Stimulated activated CD4-positive, alpha-beta T cell treated with anti-CD3 and anti-CD28 coated beads, Interleukin-4, amount 100 ng/mL, for 48 hours (primary cell): Measurements from ENCODE around the gene SYK.
"Not testable (repeated sequence)": the region's sequence is repeated elsewhere in the genome, so short reads cannot be mapped to it uniquely, and the experiment has no call there.

ENCODE experiments used
- DNase-seq, 2 donors: peaks; one replicate each; pipeline ENCODE4 v3.0.0-alpha.2; 2020; ENCODE audit warnings: low read depth in 2 of 2

Gene SYK

DNA sequence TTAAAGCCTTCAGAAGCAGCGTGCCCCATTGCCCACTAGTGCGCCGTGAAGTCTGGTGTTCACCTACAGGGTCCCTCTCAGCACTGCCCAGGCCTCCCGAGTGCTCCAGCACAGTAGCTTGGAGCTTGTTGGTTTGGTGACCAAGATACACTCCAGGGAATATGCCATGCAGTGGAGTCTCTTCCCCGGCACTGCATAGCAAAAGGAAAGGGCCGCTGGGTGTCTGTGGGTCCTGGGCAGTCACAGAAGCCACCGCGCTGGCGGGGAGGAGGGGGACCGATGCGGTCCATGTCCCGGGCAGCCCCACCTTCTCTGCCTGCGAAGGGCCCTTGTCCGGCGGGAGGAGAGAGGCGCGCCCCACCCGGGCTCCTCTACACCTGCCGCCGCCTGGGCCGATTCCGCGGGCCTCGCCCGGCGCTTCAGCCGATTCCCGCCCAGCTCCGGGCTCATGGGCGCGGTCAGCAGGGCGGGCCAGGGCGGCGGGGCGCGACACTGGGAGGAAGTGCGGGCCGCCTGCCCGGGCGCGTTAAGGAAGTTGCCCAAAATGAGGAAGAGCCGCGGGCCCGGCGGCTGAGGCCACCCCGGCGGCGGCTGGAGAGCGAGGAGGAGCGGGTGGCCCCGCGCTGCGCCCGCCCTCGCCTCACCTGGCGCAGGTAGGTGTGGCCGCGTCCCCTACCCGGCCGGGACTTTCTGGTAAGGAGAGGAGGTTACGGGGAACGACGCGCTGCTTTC, at the start of gene SYK:
TSS of gene SYK (plus strand) at position 579 of the 732 bp plus-strand sequence. CDS start 42,080 bp downstream, outside the sequence.
- DNase-seq: no peak

DNA sequence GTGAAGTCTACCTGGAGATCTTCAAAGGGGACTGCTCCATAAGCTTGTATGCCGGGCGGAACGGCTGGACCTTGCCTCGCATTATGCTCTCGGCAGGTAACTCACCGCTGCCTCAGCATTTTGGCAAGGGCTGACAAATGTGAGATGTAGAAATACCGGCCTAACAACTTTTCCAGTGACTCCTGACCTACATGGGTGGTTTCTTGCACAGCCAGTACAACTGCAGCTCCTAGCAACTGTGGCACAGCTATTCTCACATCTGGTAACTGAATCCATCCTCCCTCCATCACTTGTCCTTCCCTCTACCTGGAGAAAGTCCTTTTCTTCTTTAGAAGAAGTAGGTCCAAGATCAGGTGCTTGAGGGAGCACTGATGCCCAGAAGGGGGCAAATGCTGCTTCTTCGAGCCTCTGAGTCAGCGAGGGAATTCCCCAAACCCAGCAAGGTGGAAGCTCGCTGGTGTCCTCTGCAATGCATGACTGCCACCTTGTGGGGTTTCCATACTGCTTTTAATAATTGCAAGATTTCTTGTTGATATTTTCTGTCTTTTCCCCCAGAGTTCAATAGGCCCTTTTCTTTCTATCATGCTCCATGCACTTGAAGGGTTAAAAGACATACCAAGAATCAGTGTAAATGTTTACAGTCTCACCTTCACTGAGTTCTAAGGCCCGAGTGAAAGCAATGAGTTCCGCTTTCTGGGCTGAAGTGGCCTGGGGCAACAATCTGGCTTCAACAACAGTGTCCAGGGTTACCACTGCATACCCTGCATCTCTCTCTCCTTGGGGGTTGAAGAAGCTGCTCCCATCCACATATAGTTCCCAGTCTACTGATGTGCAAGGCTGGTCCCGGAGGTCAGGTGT, 45.9 kb upstream of the SYK start:
- DNase-seq: peak; percentile 48 to 58

DNA sequence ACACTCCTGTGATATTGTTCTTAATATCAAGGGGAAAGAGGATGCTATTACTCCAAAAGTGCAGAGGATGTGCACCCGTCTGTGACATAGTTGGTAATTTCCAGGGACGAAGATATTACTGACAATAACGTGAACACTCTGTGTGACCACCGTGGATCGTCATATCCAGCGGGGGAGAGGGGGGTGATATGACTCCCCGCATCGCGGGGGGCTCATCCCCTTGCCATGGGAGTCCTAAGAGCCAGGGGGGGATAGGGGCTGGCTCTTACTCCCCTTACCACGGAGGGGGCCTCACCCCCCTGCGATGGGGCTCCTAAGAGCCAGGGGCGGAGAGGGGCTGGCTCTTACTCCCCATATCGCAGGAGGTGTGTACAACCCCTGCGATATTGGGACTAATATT, 41.0 kb upstream of the SYK start:
- DNase-seq: not testable (repeated sequence)

DNA sequence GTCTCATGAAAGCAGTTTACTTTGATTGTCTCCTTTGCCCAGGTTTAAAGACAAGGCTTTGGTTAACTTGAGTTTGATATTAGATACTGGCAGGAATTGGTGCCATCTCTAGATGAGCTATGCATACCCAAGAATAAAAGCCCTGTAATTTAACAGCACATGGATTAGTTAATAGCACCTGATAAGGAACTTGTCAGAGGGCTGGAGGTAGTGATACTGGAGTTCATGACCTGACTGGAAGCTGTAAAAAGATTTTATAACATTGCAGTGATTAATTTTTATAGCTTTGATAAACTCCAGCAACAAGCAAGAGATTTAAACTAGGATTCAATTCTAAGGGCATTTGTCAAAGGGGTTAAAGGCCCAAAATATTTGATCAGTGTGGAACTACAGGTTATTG, 34.9 kb upstream of the SYK start:
- no peak for DNase-seq

DNA sequence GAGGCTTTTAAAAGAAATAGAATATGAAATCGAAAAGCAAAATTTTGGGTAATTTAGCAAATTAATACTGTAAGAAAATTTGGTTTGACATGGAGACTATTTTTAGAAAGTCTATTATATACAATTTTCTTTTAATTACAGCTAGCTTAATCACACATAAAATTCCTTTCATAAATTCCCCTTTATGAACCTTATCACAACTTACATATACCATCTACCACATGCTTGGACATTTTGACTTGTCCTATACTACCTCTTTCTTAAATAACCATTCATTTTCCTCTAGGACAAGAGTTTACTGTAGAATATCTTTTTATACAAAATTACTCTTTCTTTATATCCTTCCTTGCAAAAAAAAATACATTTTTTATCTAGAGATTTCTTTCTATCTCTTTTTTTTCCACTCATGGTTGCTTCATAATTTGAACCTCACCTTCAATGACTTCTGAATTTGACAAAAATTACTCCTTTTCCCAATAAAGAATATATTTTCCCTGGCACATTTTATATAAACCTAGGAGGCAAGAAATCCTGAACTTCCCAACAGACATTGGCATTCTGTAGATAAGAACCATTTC, 34.0 kb upstream of the SYK start:
- no peak for DNase-seq

DNA sequence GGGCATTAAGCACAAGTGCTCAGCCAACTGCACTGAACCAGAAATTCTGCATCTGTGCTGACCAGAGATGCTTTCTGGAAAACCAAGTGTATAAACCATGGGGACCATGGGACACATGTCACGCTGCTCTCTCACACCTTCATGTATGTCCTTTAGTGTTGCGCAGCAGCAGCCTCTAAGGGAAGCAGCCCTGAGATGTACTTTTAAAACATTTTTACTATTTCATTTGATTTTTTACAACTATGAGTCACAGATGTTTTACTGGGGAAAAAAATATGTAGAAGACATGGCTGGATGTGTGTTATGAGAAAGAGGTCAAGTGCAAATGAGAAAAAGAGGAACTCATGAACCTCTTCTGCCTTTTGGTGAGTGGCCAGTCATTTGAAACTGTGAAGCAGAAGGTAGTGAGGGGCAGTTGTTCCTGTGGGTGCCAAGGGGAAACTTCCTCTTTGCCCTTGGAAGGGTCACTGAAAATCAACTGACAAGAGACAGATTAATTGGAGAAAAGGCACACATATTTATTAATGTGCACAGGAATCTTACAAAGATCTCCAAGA, 31.4 kb upstream of the SYK start:
- no peak for DNase-seq

DNA sequence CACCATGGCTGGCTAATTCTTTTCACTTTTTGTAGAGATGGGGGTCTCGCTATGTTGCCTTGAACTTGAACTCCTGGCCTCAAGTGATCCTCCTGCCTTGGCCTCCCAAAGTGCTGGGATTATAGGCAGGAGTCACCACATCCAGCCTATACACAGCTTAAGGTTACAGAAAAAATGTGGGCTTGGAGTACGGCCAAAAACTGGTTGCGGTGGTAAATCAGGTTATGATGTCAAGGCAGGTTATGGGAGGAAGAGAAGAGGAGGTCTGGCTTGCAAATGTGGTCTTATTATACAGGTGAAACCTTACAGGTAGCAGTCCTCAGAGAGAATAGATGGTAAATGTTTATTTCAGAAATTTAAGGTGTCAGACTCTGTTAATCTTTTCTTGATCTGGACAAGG, 30.7 kb upstream of the SYK start:
- no peak for DNase-seq

DNA sequence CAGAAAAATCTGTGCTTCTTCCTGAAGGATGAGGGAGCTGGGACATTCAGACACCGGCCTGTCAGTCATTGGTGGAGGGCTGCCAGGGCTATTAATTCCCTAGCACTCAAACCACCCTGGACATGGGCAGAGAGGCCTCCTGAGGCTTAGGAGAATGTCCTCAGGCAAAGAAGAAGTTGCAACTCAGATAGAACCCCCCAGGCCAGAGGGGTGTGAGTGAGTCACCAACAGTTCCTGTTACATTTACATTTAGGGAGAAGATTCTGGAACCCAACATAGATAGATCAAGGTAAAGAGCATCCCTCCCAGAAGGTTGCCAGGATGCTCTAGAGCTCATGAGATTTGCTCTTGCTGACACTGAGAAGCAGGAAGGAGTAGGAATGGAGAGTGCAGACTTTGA, 29.2 kb upstream of the SYK start:
- no peak for DNase-seq

DNA sequence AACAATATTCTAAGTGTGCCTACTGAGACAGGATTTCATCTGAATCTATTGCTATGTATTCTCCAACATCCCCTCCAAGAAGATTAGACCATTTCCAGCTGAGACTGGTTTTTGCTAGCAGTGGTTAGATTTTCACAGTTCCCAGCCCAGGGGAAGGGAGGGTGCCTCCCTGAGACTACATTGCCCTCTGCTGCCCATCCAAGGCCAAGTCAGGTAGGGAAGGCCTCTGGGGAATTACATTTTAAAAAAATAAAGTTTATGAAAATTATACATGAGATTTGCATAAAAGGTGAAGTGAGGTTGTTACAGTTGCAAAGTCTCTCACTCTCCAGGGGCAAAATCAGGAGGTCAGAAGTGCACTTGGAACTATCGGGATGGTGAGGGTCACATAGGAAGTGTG, 28.0 kb upstream of the SYK start:
- DNase-seq: no peak

DNA sequence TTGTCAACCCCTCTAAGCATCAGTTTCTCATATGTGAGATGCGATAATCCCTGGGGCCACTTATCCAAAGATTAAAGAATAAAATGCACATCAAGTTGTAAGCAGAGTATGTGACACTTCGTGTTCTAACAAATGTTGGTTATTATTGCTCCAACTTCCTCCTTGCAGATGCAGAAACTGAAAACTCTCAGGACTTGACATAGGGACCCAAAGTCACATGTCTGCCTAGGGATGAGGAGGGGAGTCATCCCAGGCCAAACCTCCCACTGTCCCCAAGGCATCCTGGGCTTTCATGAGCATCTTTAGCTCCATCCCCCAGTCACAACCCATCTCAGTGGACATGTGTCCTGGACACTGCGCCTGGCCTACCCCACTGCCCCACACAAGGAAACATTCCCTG, 27.5 kb upstream of the SYK start:
- no peak for DNase-seq

DNA sequence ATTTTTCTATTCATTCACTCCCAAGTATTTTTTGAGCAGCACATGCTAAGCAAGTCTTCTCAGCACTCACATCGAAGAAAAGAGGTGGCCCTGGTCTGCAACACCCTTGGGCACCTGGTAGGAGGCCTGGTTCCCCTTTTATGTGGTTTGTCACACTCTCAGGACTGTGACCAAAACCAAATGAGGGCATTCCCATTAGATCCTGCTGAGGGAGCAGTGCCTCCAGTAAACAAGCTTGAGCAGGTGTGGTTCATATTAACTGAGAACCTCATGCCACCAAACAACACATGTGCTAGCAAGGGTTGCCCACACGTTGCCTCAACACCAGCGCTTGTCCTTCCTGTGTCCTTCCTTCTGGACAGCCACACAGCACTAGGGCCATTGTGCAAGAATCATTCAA, 26.9 kb upstream of the SYK start:
- no peak for DNase-seq

DNA sequence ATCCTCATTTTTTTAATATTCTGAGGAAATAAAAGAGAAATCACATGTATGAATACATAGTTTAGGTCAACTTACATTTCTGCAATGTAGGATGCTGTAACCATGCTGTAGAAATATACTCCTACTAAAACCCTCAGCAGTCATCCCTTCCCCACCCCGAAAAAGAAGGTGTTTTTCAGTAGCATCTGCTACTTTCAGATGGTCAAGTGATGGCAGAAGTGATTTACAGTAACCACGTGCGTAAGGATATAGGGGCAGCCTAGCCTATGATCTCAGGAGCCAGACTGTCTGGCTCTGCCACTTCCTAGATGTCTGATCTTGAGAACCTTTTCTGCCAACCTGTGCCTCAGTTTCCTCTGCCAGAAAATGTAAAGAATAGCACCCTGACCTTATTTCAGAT, 26.0 kb upstream of the SYK start:
- DNase-seq: no peak

DNA sequence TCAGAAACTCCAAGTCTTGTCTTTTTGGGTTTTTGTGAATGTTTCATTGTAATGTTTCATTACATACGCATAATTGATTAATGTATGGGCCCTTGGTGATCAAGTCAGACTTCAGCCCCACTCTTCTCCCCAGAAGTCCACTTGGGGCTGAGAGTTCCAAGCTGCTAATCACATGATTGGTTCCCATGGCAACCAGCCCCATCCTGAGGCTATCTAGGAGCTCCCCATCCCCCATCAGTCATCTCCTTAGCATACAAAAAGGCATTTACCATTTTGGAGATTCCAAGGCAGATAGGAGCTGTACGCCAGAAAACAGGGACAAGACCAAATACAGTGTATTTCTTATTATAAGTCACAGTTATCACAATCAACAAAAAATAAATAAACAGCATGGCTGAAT, 22.9 kb upstream of the SYK start:
- DNase-seq: no peak

DNA sequence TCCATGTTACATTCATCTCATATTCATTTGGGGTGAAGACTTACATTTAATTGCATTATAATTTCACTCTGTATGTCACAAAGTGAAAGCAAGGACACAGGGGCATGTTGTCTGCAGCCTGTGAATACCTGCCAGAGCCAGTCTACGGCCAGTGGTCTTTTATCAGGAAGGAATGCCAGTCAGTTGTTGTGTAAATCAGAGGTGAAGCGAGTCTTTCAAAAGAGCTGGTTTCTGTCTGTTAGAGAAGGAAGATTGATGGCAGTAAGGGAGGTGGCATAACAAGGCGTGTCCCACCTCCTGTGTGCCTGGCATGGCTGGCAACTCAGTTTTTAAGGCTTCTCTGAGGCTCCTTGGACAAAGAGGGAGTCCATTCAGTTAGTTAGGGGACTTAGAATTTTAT, 18.1 kb upstream of the SYK start:
- no peak for DNase-seq

DNA sequence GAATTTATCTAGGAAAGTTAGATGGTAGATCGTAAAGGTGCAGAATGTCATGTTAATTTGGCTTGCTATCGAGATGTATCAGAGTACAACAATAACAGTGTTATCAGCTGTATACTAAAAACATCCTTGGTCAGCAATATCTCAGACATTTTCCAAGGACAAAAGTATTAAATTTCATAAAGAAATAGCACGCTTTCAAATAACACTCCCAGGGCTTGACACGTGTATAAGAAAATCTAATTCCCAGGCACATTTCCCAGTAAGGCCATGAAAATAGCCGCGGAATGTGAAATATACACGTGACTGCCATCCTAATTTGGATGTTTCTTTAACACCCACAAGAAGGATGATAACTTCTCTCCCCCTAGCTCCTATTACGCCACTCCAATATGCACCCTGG, 17.7 kb upstream of the SYK start:
- no peak for DNase-seq

DNA sequence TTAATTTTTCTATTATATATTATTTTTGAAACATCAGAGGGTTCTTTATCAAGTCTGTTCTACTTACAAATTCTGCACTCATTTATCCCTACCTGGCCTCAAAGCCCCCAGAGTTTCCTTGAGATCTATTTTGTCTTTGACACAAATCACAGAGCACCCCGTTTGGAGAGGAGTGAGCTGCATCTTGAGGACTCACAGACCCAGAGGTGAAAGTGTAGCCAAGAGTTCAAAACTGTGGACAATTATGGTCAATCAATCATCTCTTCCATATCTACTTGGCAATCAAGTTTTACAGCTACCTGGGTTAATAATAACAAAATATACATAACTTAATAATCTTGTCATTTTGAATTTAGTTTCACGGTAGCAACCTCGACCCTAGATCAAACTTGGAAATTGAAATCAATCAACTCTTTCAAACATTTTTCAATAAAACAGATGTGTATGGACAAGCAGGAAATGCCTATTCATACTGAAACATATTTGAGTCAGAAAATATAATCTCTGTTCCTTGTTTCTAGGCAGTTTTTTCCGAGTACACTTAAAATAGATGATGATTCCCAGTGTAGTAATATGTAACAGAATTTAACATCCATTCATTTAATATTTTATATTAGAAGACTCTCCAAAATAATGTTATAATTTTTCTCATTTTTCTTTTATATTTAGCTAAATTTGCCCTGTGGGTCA, 13.7 kb upstream of the SYK start:
- DNase-seq: no peak

DNA sequence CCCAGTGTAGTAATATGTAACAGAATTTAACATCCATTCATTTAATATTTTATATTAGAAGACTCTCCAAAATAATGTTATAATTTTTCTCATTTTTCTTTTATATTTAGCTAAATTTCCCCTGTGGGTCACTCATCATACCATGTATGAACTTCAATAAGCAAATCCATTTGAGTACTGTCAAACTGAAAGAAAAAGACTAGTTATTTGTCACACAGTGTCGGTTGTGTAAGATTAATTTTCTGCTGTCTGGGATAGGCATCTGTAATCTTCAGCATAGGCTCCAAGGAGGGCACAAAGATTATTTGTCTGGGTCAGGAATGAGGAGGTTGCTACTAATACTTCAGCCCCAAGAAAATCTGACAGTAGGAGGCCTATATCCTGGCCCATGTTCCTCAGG, 13.1 kb upstream of the SYK start:
- DNase-seq: not testable (repeated sequence)

DNA sequence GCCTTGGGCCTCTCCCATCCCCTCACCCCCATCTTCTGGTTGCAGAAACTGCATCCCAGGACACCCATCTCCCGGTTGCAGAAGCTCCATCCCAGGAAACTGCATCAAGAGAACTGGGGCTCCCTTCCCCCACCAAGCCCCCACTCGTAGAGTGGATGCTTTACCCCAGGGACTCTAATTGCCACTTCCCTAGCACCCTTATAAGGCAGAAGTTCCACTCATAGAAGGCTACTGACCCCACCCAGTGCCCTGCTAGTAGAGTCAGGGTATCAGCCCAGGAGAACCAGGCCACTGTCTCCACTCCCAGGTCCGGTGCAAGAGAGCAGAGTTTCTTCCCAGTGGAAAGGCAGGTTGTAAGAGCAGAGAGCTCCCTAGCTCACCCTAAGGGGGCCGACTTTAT, 12.2 kb upstream of the SYK start:
- DNase-seq: no peak

DNA sequence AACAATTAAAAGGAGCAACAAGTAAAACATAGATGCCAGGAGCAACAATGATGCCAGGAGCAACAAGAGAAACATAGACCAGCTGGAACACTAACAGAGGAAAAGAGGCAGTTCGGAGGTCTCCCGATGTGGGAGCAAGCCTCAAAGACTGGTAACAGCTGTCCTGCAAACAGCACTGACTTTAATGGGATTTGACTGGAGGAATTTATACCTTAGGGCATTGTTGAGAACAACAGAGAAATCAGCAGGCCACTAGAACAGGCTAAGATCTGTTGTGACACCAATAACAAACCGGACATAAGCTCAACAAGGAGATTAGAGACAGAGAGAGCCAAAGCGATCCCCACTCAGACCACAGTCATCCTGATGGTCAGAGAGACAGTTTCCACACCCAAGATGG, 11.8 kb upstream of the SYK start:
- no peak for DNase-seq

DNA sequence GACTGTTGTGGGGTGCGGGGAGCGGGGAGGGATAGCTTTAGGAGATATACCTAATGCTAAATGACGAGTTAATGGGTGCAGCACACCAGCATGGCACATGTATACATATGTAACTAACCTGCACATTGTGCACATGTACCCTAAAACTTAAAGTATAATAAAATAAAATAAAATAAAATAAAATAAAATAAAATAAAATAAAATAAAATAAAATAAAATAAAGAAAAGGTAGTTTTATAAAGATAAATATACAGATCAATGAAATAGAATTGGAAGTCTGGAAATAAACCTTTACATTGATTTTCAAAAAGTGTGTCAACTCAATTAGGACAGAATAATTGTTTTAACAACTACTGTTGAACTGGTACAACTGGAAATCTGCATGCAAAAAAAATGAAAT, 8.6 kb upstream of the SYK start:
- DNase-seq: not testable (repeated sequence)

DNA sequence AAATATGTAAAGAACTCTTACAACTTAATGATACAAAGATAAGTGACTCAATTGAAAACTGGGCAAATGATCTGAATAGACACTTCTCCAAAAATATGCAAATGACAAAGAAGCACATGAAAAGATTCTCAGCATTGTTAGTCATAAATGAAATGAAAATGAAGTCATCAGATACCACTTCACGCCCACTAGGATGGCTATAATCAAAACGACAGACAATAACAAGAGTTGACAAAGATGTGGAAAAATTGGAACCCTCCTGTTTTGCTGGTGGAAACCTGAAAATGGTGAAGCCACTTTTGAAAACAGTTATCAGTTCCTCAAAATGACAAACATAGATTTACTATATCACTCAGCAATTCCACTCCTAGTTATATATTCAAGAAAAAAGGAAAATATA, 7.9 kb upstream of the SYK start:
- no peak for DNase-seq

DNA sequence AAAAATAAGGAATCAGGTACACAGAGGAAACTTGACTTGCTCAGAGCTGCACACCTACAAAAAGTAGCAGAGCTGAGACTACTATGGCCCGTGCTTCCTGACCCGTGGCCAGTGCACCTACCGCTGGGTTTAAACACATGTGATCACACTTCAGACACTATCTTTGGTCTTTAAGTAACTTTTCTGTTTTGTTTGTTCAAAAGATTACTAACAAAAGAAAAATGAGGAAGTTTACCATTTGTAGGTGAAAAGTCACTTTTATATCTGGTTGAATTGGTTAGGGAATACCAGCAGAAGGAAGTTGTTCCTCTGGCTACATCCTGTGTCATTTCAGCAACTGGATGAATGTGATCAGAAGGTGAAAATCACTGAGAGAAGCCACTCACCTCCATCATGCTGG, 6.5 kb upstream of the SYK start:
- no peak for DNase-seq
